ENCODE data around the gene ANKLE2.
"Not testable (repeated sequence)": the region's sequence is repeated elsewhere in the genome, so short reads cannot be mapped to it uniquely, and the experiment has no call there.

The ANKLE2 gene

GRCh38 chr12:132761032-132761920 lies at the start of gene ANKLE2:
Gene ANKLE2, minus strand, starts transcription at chr12:132761832. Its CDS starts 34 bp downstream, at chr12:132761798.
- DNase-seq (ENCODE audit: low read depth in 2 of 2) = peak; percentile 42 to 67

- not testable (repeated sequence) for DNase-seq (ENCODE audit: low read depth in 2 of 2)
Measured at GRCh38 chr12:132809391-132809790, 47.8 kb upstream of the ANKLE2 start.

GRCh38 chr12:132807295-132808092 lies 45.9 kb upstream of the ANKLE2 start:
- DNase-seq (ENCODE audit: low read depth in 2 of 2) = no peak

- no peak for DNase-seq (ENCODE audit: low read depth in 2 of 2)
Measured at GRCh38 chr12:132806857-132807256, 45.2 kb upstream of the ANKLE2 start.

GRCh38 chr12:132804426-132804861 lies 42.8 kb upstream of the ANKLE2 start:
- no peak for DNase-seq (ENCODE audit: low read depth in 2 of 2)

- DNase-seq (ENCODE audit: low read depth in 2 of 2) = no peak
Measured at GRCh38 chr12:132803888-132804287, 42.3 kb upstream of the ANKLE2 start.

GRCh38 chr12:132803125-132803524 lies 41.5 kb upstream of the ANKLE2 start:
- no peak for DNase-seq (ENCODE audit: low read depth in 2 of 2)

GRCh38 chr12:132801741-132802140 lies 40.1 kb upstream of the ANKLE2 start:
- DNase-seq (ENCODE audit: low read depth in 2 of 2) = no peak

GRCh38 chr12:132798836-132799235 lies 37.2 kb upstream of the ANKLE2 start:
- no peak for DNase-seq (ENCODE audit: low read depth in 2 of 2)

GRCh38 chr12:132797820-132798570 lies 36.4 kb upstream of the ANKLE2 start:
- DNase-seq (ENCODE audit: low read depth in 2 of 2) = no peak

- no peak for DNase-seq (ENCODE audit: low read depth in 2 of 2)
Measured at GRCh38 chr12:132795847-132796246, 34.2 kb upstream of the ANKLE2 start.

- not testable (repeated sequence) for DNase-seq (ENCODE audit: low read depth in 2 of 2)
Measured at GRCh38 chr12:132791940-132792339, 30.3 kb upstream of the ANKLE2 start.

GRCh38 chr12:132789099-132789471 lies 27.5 kb upstream of the ANKLE2 start:
- DNase-seq (ENCODE audit: low read depth in 2 of 2) = no peak

GRCh38 chr12:132788375-132789098 lies 26.9 kb upstream of the ANKLE2 start:
- DNase-seq (ENCODE audit: low read depth in 2 of 2) = no peak

- no peak for DNase-seq (ENCODE audit: low read depth in 2 of 2)
Measured at GRCh38 chr12:132787877-132788276, 26.2 kb upstream of the ANKLE2 start.

GRCh38 chr12:132786192-132786591 lies 24.6 kb upstream of the ANKLE2 start:
- DNase-seq (ENCODE audit: low read depth in 2 of 2) = no peak

- DNase-seq (ENCODE audit: low read depth in 2 of 2) = no peak
Measured at GRCh38 chr12:132784580-132784979, 22.9 kb upstream of the ANKLE2 start.

GRCh38 chr12:132783917-132784531 lies 22.4 kb upstream of the ANKLE2 start:
- DNase-seq (ENCODE audit: low read depth in 2 of 2) = no peak

GRCh38 chr12:132781938-132782337 lies 20.3 kb upstream of the ANKLE2 start:
- no peak for DNase-seq (ENCODE audit: low read depth in 2 of 2)

- no peak for DNase-seq (ENCODE audit: low read depth in 2 of 2)
Measured at GRCh38 chr12:132779781-132780353, 18.2 kb upstream of the ANKLE2 start.
